Stimulated activated CD4-positive, alpha-beta T cell treated with anti-CD3 and anti-CD28 coated beads, Interleukin-12 subunit alpha, Interleukin-12 subunit beta, amount 100 ng/mL, for 24 hours (primary cell): ENCODE results near the gene ATAD2B.

ENCODE experiments used
- DNase-seq, 2 experiments: peaks; one replicate each; pipeline ENCODE4 v3.0.0-alpha.2; 2020; ENCODE audit warnings: low read depth in 2 of 2

ATAD2B gene

GRCh38 chr2:23700627-23701026 lies 226.3 kb downstream of the ATAD2B start:
- DNase-seq = no peak

- DNase-seq = no peak
Measured at GRCh38 chr2:23699580-23699925, 227.4 kb downstream of the ATAD2B start.

GRCh38 chr2:23698721-23699579 lies 228.0 kb downstream of the ATAD2B start:
- no peak for DNase-seq
